Osteoblast (primary cell): ENCODE data around the gene CFAP74. TPM values are rescaled to one million over a fixed set of nuclear protein-coding genes. Genes with fewer than 3 reads are reported as not detected.

Experiments
- DNase-seq: peaks from one replicate; pipeline ENCODE4 v3.0.0; 2011; ENCODE audit warnings: low spot score, mixed read lengths; ENCODE audit not compliant: insufficient read length; ENCODE audit errors: missing footprints
- H2AFZ ChIP-seq: 2 replicates; pipeline ENCODE4 v1.6.0; 2011; ENCODE audit warnings: mild to moderate bottlenecking, low read length
- H3K27ac ChIP-seq: 2 replicates; pipeline ENCODE4 v1.5.1; 2011; ENCODE audit warnings: mild to moderate bottlenecking, low read depth, low read length, moderate library complexity
- H3K27me3 ChIP-seq: 2 replicates; pipeline ENCODE4 v1.6.0; 2012; ENCODE audit warnings: mild to moderate bottlenecking, control low read depth, inconsistent platforms, low read length, moderate library complexity; ENCODE audit not compliant: insufficient read depth
- H3K36me3 ChIP-seq: 2 replicates; pipeline ENCODE4 v1.5.1; 2011; ENCODE audit warnings: mild to moderate bottlenecking, low read length, control low read depth, moderate library complexity; ENCODE audit not compliant: insufficient read depth
- H3K4me1 ChIP-seq: 2 replicates; pipeline ENCODE4 v1.5.1; 2011; ENCODE audit warnings: mild to moderate bottlenecking, low read length, control low read depth, moderate library complexity; ENCODE audit not compliant: insufficient read depth
- H3K4me2 ChIP-seq: 2 replicates; pipeline ENCODE4 v1.6.0; 2011; ENCODE audit warnings: mild to moderate bottlenecking, low read length; ENCODE audit not compliant: insufficient read depth
- H3K4me3 ChIP-seq: fragments of 200-600 bp; sonication (generic); 3 replicates; pipeline ENCODE4 v1.5.1; 2012; ENCODE audit warnings: mild to moderate bottlenecking, low read length, inconsistent platforms; ENCODE audit not compliant: insufficient read depth
- H3K79me2 ChIP-seq: 2 replicates; pipeline ENCODE4 v1.6.0; 2012; ENCODE audit warnings: mild to moderate bottlenecking, low read length, control low read depth, inconsistent platforms; ENCODE audit not compliant: insufficient read depth
- H3K9me3 ChIP-seq: 2 replicates; pipeline ENCODE4 v1.5.1; 2011; ENCODE audit warnings: low read depth, low read length, control low read depth
- H4K20me1 ChIP-seq: 2 replicates; pipeline ENCODE4 v1.6.0; 2012; ENCODE audit warnings: mild to moderate bottlenecking, low read length, control low read depth; ENCODE audit not compliant: insufficient read depth
- CTCF ChIP-seq: IDR thresholded peaks from 2 replicates; pipeline ENCODE4 v1.5.1; 2011; ENCODE audit warnings: mild to moderate bottlenecking, low read depth, low read length, moderate library complexity; ENCODE audit errors: extremely low read depth
- total RNA-seq: library from RNA; depleted of rRNA; stranded (reverse); fragments of >200 nt; gene quantifications from 2 replicates; pipeline ENCODE4 v1.2.3, GENCODE V29; 2012

The CFAP74 gene
- total RNA-seq, 1 donor: not detected

GRCh38 chr1:2046174-2046917, 42.8 kb upstream of the CFAP74 start:
- H3K4me3 ChIP-seq: no peak overlapping the region
- H3K36me3 ChIP-seq: no peaks in the 10 kb centered on the region
- TF ChIP-seq CTCF: peak; percentile 42
- H3K4me2 ChIP-seq: no peak overlapping the region
- no peaks in the 10 kb centered on the region for H3K9me3 ChIP-seq
- no peaks in the 10 kb centered on the region for H3K4me1 ChIP-seq
- no peaks in the 10 kb centered on the region for H3K79me2 ChIP-seq
- DNase-seq: peak; percentile 95
- no peak overlapping the region for H2AFZ ChIP-seq
- no peak overlapping the region for H3K27ac ChIP-seq
- H3K27me3 ChIP-seq: peaks cover 31% of the 10 kb centered on the region
- H4K20me1 ChIP-seq: no peaks in the 10 kb centered on the region

GRCh38 chr1:2045468-2046173, 42.0 kb upstream of the CFAP74 start:
- no peak for TF ChIP-seq CTCF
- no peak overlapping the region for H3K4me2 ChIP-seq
- DNase-seq: no peak
- H3K27me3 ChIP-seq: peaks cover 24% of the 10 kb centered on the region
- no peaks in the 10 kb centered on the region for H3K4me1 ChIP-seq
- H3K27ac ChIP-seq: no peak overlapping the region
- no peaks in the 10 kb centered on the region for H4K20me1 ChIP-seq
- H3K36me3 ChIP-seq: no peaks in the 10 kb centered on the region
- no peak overlapping the region for H3K4me3 ChIP-seq
- H3K9me3 ChIP-seq: no peaks in the 10 kb centered on the region
- H3K79me2 ChIP-seq: no peaks in the 10 kb centered on the region
- no peak overlapping the region for H2AFZ ChIP-seq

GRCh38 chr1:2044510-2045319, 41.1 kb upstream of the CFAP74 start:
- H3K27me3 ChIP-seq: peaks cover 19% of the 10 kb centered on the region
- peak; percentile 100 for DNase-seq
- TF ChIP-seq CTCF: peak; percentile 54

GRCh38 chr1:2043886-2044285, 40.3 kb upstream of the CFAP74 start:
- H2AFZ ChIP-seq: no peak overlapping the region

More at GRCh38 chr1:2044510-2045319, 41.1 kb upstream of the CFAP74 start:
- Histone ChIP-seq H3K36me3 (no peaks in the 10 kb centered on the region), H2AFZ (peak overlapping the region; percentile 65), H3K79me2 (no peaks in the 10 kb centered on the region), H3K9me3 (no peaks in the 10 kb centered on the region), H3K27ac (no peak overlapping the region), H3K4me2 (peak overlapping the region; percentile 43), H4K20me1 (no peaks in the 10 kb centered on the region), H3K4me1 (no peaks in the 10 kb centered on the region), H3K4me3 (peak overlapping the region; percentile 37)

More at GRCh38 chr1:2043886-2044285, 40.3 kb upstream of the CFAP74 start:
- no peaks in the 10 kb centered on the region for H3K79me2 ChIP-seq
- no peak overlapping the region for H3K4me3 ChIP-seq
- peaks cover 15% of the 10 kb centered on the region for H3K27me3 ChIP-seq
- no peak for TF ChIP-seq CTCF
- no peak overlapping the region for H3K27ac ChIP-seq
- DNase-seq: no peak
- H4K20me1 ChIP-seq: no peaks in the 10 kb centered on the region
- no peaks in the 10 kb centered on the region for H3K36me3 ChIP-seq
- H3K4me1 ChIP-seq: no peaks in the 10 kb centered on the region
- H3K4me2 ChIP-seq: no peak overlapping the region
- no peaks in the 10 kb centered on the region for H3K9me3 ChIP-seq
